HG02885 (cell line): Measurements from ENCODE around the gene CADM1.

Source experiments
- ATAC-seq: cut with Tn5 transposase; IDR thresholded peaks from one replicate; pipeline ENCODE4 v1.9.1; 2021; ENCODE audit warnings: mild to moderate bottlenecking; ENCODE audit not compliant: unreplicated experiment, poor library complexity

The CADM1 gene

DNA sequence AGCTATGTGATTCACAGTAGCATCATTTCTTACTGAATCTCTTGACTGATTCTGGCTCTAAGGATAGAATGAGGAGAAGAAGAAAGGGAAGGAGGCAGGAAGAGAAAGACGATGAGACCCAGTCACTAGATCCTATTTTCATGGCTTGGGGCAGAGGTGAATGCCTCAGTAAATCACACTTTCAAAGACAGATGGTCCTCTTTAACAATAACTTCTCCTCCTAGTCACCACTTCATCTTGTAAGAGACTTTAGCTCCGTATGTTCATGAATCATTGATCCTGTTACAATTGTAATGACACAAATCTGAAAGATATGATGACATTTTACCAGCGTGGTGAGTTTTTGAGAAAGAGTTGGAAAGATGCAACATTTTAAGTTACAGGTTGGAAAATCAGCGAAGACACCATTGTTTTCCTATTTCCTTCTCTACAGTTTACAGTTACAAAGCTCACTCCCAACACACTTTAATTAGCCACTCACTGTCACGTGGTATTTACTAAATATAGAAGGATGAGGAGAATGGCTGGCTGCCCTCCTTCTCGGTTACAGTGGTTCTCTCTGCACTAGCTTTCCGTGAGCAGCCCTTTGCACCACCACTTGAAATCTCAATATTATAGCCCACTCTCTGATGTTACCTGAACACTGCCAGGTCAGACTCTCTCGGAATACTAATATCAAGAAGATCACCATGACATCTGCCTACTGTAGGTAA is 205.8 kb downstream of the CADM1 start:
- ATAC-seq: no peak

DNA sequence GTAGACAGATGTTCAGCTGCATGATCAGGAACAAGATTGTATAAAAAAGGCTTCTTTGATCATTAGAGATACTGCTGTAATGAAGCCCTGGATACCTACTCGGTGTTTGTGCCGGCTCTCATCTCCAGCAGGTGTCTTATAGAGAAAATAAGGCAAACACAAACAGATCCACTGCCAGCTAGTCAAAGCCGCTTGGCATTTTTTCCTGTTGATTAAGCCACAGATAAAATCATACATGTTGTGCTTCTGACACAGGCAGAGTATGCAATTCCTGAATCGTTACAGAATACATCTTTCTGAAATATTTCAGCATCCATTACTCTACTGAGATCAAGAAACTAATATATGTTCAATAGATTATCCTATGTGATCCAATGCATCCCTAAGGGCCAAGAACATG is 206.9 kb downstream of the CADM1 start:
- ATAC-seq: no peak

DNA sequence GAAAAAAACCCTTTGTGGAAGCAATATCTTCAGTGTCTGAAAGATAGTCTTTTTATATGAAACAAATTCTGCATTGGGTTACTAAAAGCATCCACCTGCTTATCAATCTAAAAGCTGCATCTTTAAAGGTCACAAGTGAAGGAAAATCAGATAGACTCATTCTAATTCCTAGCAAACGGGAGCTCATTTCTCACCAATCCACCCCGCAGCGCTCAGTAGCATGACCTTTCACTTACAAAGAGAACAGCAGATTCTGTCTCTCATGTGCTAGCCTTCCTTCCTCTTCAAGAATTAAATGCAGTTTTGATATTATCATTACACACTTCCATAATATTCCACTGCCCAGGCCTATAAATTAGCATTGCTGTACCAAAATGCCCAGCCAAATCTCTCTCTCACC is 212.9 kb downstream of the CADM1 start:
- ATAC-seq: no peak

DNA sequence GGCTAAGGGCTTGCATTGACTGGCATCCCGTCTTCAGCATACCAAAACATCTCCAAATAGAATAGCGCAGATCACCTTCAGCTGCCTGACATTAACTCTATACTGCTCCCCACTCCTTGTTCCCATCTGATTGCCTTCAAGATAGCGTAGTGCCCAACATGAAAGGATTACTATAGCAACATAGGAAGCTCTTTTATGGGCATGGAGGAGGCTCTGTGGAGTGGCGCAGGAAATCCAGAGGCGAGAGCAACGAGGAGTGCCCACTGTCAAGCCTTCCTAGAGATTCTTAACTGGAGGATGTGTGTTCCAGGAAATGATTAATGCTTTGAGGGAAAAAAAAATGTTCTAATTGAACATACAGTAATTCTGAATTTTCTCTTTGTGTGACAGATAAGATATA is 213.3 kb downstream of the CADM1 start:
- no peak for ATAC-seq

DNA sequence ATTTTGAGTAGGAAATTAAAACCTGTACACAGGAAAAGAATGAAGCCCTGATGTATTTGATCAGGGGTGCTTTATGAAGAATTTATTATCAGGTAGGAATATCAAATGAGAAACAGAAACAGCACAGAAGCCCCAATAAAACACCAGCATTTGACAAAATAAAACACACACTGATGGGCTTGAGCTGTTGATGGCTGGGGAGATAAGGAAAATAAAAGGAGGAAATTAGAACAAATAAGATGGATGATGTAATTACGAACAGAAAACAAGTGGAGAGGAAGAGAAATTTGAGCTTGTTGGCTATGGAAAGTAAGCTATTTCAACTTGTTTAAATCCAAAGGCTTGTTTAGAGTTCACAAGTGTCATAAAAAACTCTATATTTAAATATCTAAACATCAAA is 213.7 kb downstream of the CADM1 start:
- no peak for ATAC-seq

DNA sequence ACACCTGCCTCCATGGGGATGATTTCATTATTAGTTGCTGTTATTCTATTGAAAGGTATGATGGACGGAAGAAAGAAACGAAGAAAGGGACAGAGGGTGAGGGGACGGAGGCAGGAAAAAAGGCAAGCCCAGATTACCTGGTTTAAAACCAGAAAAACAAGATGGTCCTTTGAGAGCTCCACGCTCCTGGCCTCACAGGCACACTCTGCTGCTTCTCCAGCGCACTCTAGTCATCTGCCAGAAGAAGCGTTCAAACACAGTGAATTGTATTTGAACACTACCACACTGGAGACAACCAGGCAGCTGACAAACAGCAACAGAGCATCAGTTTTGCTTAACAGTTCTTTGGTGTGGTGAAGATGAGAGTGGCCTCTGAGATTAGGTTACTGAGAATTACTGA is 216.9 kb downstream of the CADM1 start:
- ATAC-seq: no peak

DNA sequence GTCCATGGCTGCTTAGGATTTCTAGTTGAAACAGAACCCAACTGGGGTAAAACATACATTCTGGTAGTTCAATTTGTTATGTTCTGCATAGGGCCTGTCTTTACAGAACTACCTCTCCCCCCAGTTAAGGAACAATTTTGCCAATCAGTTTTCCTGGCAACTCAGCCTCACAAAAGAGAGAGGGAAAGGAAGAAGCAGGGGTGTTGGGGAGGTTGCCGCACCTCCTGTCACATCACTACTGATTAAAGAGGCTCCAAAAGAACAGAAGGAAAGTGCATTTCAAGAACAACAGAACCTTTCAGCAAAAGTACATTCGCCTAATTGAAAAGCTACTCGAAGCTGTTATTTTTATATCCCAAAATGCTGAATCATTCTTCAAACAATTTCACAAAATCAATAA is 217.6 kb downstream of the CADM1 start:
- ATAC-seq: no peak

DNA sequence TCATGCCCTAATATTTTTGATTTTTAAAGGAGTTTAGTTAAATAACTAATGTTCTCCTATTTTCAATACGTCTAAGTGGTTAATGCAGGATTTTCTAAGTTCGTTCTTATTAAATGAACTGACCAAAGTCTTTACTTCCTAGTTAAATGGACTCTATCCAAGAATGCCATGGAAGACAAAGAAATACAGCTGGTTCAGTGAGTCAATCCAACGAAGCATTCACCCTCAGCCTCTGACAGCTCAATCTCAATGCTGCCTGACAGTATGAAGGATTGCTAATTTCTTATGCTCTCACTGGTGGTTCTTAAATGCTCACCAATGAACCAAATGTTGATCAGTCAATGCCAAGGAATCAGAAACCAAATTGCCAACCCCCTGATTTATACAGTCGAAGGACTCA is 219.4 kb downstream of the CADM1 start:
- ATAC-seq: no peak

DNA sequence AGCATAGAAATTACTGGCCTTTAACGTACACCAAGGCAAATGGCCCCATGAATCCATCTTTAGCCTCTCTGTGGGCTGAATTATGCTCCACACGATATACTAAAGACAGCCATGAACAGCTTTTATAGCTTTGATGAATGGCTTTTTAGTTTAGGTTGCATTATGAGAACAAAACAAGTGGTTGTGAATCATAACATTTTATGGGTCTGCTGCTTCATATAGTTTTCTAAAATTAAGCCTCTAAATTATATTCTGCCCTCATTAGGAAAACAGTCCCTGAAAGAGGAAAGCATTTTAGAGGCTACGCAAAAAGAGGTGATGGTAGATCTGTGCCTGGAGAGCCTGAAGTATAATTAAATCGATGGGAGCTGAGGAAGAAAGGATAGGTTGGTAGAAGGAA is 221.3 kb downstream of the CADM1 start:
- no peak for ATAC-seq

DNA sequence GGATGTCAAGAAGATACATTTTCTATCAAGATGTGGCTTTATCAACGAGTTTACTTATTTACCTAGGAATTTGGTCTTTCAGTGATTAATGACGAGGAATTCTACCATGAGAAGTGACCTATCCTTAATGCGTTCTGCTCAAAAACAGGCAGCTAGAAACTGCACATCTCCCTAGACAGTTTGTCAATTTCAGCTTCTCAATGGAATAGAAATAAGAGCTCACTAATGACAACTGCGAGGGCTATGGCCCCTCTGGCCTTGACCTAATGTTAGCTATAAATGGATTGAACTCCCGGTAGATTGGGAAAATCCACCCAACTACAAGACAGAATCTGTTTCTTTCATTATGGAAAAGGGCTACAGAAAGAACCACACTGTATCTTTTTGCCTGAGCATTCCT is 223.4 kb downstream of the CADM1 start:
- no peak for ATAC-seq

DNA sequence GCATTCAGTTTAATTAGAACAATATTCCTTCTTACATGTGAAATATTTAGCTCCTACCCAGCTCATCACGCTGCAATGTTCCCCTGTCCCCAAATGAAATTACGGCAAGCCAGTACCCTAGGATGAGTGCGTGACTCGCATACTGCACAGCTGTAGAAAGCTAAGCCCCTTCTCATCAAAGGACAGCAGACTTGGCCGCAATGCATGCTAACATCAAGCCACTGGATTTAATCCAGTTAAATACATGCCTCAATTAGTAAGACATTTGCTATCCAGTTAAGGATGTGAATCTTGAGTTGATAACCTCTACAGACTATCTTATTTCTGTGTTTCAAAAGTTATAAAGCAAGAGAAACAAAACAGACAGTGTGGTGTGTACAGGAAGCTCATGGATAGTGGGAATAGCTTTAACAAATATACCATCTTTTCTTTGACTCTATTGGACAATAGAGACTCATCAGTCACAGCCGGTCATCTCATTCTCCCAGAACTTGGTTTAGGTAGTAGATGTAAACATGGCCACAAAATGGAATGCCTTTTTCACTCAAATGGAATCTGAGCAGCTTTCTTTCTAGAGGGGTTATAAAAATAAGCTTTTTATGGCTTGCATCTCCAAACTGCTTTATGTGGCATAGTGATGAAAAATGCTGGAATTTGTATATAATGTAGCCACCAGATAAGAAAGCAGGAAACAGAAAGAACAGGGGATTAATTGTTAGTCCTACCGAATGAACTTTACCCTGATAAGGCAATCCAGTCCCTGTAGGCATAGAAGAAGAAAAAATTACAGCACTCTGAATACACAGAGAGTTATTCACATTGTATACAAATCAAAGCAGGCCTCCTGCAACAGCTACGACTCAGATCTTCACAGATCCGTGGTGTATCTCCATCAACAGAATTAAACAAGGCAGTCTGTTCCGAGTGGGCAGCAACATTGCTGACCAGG is 224.1 kb downstream of the CADM1 start:
- no peak for ATAC-seq

DNA sequence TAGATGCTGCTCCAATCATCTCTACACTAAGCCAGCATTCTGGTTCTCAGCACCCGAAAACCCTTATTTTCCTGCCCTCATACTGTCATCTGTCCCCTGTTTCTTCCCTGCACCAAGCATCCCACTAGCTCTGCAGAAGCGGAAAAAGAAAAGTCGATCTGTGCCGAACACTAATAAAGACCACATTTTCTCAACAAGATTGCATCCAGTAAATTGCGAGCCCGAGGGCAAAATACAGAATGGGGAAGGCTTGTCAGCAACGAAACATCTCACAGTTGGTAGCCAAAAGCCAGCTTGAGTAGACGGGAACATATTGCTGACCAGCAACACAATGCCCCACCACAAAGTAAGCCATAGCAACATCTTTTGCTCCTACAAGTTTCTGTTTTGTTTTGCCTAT is 227.4 kb downstream of the CADM1 start:
- no peak for ATAC-seq

DNA sequence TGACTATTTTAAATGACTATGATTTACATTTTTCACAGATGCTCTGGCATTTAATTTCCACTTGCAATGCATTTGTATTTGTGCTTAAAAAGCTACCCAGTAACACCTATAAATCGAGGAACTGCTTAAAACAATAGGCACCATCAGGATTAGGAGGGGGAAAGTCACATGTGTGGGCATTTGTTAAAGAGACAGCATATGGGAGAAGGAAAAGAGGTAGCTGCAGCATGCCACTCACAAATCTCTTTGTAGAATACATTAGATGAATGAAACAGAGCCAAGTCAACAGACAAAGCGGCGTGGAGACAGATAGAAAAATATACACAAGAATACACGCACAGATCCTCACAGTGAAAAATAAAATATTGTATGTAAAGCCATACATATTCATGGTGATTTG is 228.0 kb downstream of the CADM1 start:
- ATAC-seq: no peak

DNA sequence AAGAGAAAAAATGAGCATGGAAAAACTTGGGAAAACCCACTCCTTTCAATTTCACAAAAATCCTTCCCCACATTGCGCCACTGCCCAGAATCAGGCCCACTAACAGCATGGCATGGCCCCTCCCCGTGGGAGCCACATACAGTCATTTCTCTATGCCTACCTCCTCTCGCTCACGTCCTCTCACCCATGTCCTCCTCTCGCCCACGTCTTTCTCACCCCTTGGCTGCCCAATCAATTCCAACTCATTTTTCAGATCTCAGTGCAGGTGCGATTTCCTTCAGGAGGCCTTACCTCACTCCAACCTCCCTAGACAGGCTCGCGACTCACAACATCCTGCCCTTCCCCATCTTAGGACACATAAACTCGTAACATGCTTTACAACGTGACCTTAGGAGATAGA is 229.2 kb downstream of the CADM1 start:
- no peak for ATAC-seq

DNA sequence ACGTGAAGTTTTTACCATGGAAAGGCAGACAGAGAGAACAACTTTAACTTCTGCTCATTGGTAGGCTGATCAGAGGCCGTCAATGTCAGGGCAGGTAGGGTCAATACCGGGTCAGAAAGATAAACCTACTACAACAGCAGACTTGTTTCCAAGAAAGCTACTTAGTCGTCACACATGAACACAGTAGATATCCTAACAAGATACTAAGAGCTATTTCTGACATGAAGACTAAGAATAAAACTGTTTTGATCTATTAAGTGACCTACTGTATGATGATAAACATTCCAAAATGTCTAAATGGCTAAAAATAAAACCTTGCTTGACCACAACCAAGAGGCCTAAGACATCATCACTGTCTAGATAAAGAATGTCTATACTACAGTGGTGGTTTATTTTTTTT is 231.3 kb downstream of the CADM1 start:
- ATAC-seq: no peak

DNA sequence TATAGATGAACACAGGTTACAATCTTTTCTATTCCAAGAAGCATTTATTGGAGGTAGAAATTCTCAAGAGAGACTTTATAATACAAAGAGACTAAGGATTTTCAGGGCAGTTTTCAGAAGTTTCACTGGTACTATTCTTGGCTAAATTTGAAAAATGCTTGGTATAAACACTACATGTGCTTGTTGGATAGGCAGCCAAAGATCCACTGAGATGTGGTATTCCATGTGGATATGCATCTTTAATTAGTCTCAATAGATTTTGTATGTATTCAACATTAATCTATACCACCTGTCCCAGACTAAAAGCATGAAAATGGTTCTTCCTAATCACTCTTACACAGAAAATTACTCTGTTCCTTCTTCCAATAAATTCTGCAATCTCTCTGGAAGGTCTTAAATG is 232.6 kb downstream of the CADM1 start:
- no peak for ATAC-seq

DNA sequence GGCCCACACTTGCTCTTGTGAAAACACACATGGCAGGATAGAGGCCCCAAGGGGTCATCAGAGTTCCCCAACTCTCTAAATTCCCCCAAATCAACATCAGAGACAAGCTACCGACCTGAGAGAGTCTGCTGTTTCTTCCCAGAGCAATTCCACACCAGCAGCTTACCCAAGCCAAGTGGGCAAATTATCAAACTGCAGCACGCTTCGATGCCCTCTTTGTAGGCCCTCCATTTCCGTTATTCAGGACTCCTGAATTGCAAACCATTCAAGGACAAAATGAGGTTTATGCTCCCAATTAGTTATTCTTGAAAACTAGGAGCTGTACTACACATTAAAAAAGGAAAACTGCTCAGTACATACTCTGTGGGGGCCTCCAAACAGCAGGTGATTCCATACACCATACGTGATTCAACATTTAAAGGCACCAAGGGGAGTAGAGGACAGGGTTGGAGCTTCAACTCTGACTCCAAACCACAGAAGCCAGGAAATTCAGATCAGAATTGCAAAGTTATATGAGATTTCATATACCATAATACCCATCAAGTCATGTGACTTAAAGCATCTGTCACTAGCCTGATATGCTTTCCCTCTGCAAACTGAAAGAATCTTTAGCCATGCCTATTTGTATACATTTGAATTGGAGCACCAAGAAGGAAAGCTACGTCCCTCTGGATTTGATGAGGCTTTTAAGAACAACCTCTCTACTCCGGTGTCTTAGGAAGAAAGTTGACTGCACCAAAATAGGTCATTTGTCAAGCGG is 234.8 kb downstream of the CADM1 start:
- no peak for ATAC-seq

DNA sequence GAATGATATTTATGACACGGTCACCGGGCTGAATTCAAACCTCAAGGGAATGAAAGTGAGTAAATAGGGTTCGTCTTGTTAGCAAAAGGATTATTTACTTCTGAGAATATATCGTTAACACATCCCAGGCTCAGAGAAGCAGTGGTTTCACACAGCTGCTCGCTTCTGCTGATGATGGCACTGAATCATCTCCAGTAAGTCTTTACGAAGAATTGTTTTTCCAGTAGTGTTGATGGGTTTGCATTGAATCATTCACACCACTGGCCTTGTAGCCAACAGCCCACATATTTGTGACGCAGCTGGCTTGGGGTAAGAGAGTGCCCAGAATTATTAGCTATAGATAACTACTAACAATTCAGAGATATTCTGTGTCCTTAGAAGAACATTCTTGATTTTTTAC is 236.3 kb downstream of the CADM1 start:
- no peak for ATAC-seq

DNA sequence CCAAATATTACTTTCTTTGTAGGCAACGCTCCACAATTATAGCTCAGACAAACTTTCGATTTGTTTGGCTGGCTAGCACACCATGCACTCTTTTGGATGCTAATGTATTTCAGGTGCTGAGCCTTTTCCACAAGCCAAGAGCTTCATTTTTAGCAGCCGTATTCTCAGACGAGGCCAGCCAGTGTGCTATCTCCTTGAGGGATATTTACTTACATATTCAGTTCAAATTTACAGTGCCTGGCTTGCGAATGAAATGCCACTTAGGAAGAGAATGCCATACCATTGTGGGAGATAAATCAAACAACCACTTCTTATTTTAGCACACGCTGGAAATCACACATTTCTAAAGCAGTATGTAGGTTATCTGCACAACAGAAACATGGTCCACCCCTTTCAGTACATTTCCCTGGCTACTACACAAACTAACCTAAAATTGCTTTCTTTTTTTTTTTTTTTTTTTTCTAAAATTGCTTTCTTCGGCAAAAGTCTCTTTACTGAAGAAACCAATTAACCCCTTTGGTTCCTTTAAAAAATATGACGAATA is 236.9 kb downstream of the CADM1 start:
- ATAC-seq: no peak

DNA sequence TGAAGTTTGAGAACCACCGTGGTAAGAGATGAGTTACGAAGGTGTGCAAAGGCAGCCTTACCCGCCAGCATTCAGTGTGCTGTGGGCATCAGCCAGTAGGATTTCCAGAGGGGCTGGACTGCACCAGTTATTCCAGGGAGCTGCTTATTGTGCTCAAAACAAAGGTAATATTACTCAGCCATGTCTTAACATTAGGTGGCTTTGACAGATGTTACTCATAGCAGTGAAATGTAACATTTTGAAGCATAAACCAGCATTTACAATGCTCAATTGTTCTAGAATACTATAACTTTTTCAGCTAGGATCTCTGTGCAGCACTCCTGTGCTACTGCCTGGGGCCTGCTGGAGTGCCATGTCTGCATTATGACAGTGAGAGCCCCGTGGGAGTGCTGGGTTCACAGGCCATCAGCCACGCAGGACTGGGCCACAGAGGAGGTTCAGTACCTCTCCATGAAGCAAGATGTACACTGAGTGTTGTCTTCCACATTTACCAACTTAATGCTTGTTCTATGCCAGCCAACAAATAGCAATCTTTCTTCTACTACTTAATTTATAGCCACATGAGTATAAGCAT is 238.1 kb downstream of the CADM1 start:
- ATAC-seq: no peak
